GM23338 (cell line): ENCODE measurements around the gene HARS2. TPM values are rescaled to one million over a fixed set of nuclear protein-coding genes. Genes with fewer than 3 reads are reported as not detected.

Experiments used
- ATAC-seq: fragments of 200-7000 bp; cut with Tn5 transposase; 3 replicates; pipeline ENCODE4 v1.9.1; 2020
- DNase-seq: peaks from one replicate; pipeline ENCODE4 v3.0.0-alpha.2; 2015; ENCODE audit warnings: low spot score
- H2AFZ ChIP-seq: fragments of 200-600 bp; sonication (generic); 2 replicates; pipeline ENCODE4 v1.8.0; 2016; ENCODE audit warnings: antibody characterized with exemption, mild to moderate bottlenecking, moderate library complexity
- H3F3A ChIP-seq: fragments of 200-600 bp; sonication (generic); replicated peaks from 2 replicates; pipeline ENCODE4 v1.8.0; 2017; ENCODE audit warnings: antibody characterized with exemption, mixed run types, low read depth
- H3K27ac ChIP-seq: fragments of 200-600 bp; sonication (generic); 2 replicates; pipeline ENCODE4 v1.6.1; 2016; ENCODE audit warnings: low read depth
- H3K27me3 ChIP-seq: fragments of 200-600 bp; sonication (generic); 2 replicates; pipeline ENCODE4 v1.8.0; 2016; ENCODE audit warnings: mild to moderate bottlenecking, mixed run types, moderate library complexity; ENCODE audit not compliant: insufficient read depth
- H3K36me3 ChIP-seq: fragments of 200-600 bp; sonication (generic); 2 replicates; pipeline ENCODE4 v1.8.0; 2016; ENCODE audit warnings: mild to moderate bottlenecking; ENCODE audit not compliant: insufficient read depth
- H3K4me1 ChIP-seq: fragments of 200-600 bp; sonication (generic); 2 replicates; pipeline ENCODE4 v1.8.0; 2016; ENCODE audit warnings: mild to moderate bottlenecking, moderate library complexity; ENCODE audit not compliant: insufficient read depth
- H3K4me2 ChIP-seq: fragments of 200-600 bp; sonication (generic); 2 replicates; pipeline ENCODE4 v1.7.1; 2017; ENCODE audit warnings: mixed run types
- H3K4me3 ChIP-seq: fragments of 200-600 bp; sonication (generic); 2 replicates; pipeline ENCODE4 v1.6.1; 2016; ENCODE audit warnings: mixed run types
- H3K79me2 ChIP-seq: fragments of 200-600 bp; sonication (generic); replicated peaks from 2 replicates; pipeline ENCODE4 v1.8.0; 2017; ENCODE audit warnings: mild to moderate bottlenecking; ENCODE audit not compliant: insufficient read depth
- H3K9me2 ChIP-seq: fragments of 200-600 bp; sonication (generic); 2 replicates; pipeline ENCODE4 v1.8.0; 2017; ENCODE audit not compliant: insufficient read depth
- H4K20me1 ChIP-seq: fragments of 200-600 bp; sonication (generic); replicated peaks from 2 replicates; pipeline ENCODE4 v1.8.0; 2017; ENCODE audit warnings: mild to moderate bottlenecking; ENCODE audit not compliant: insufficient read depth
- H3K27ac Mint-ChIP-seq: 2 replicates; pipeline ENCODE4 v1.8.0; 2020; ENCODE audit warnings: inconsistent platforms, mild to moderate bottlenecking, moderate library complexity, mixed read lengths
- H3K27me3 Mint-ChIP-seq: 3 replicates; pipeline ENCODE4 v1.8.0; 2022; ENCODE audit warnings: low read depth, mild to moderate bottlenecking, moderate library complexity, mixed read lengths, inconsistent platforms; ENCODE audit not compliant: insufficient read depth, poor library complexity
- H3K36me3 Mint-ChIP-seq: 3 replicates; pipeline ENCODE4 v1.8.0; 2021; ENCODE audit warnings: low read depth, mild to moderate bottlenecking, inconsistent platforms, moderate library complexity, mixed read lengths
- H3K4me1 Mint-ChIP-seq: 3 replicates; pipeline ENCODE4 v1.8.0; 2020; ENCODE audit warnings: mild to moderate bottlenecking, inconsistent platforms, mixed read lengths
- H3K4me3 Mint-ChIP-seq: 3 replicates; pipeline ENCODE4 v1.8.0; 2021; ENCODE audit warnings: moderate library complexity, mild to moderate bottlenecking, inconsistent platforms, mixed read lengths
- H3K9me3 Mint-ChIP-seq: 3 replicates; pipeline ENCODE4 v1.8.0; 2020; ENCODE audit warnings: moderate library complexity, mild to moderate bottlenecking, inconsistent platforms, mixed read lengths
- CTCF ChIP-seq, 2 experiments: fragments of 200-600 bp in 1 of 2; sonication (generic) in 1 of 2; conservative IDR thresholded peaks; 2 replicates each; pipeline versions ENCODE4 v1.5.1 to v1.6.1; 2016 to 2017; ENCODE audit warnings: antibody characterized with exemption in 2 of 2, low read depth in 2 of 2, mild to moderate bottlenecking in 2 of 2, moderate library complexity in 1 of 2
- ETS1 ChIP-seq: IDR thresholded peaks from 2 replicates; pipeline ENCODE4 v1.6.1; 2016; ENCODE audit warnings: antibody characterized with exemption
- EZH2 ChIP-seq: fragments of 200-600 bp; sonication (generic); IDR thresholded peaks from one replicate; pipeline ENCODE4 v1.8.0; 2017; ENCODE audit warnings: antibody characterized with exemption, mild to moderate bottlenecking, low read depth; ENCODE audit not compliant: unreplicated experiment
- POLR2AphosphoS5 ChIP-seq: IDR thresholded peaks from 2 replicates; pipeline ENCODE4 v1.6.1; 2016; ENCODE audit warnings: antibody characterized with exemption, low read depth
- REST ChIP-seq: IDR thresholded peaks from one replicate; pipeline ENCODE4 v1.6.1; 2018; ENCODE audit warnings: antibody characterized with exemption; ENCODE audit not compliant: unreplicated experiment
- STAT1 ChIP-seq: IDR thresholded peaks from one replicate; pipeline ENCODE4 v1.6.1; 2016; ENCODE audit warnings: antibody characterized with exemption; ENCODE audit not compliant: unreplicated experiment
- ZNF462 ChIP-seq: fragments of 250-450 bp; sonication (Bioruptor Pico); IDR thresholded peaks from 2 replicates; pipeline ENCODE4 v1.5.0; 2020; ENCODE audit warnings: mild to moderate bottlenecking, moderate library complexity
- polyA plus RNA-seq: library from polyadenylated mRNA; unstranded; fragments of >200 nt; fragmentation: Nextera tagmentation; extraction: Ambion mirVana; gene quantifications from 2 replicates; pipeline ENCODE4 v1.2.1, GENCODE V29; 2016
- total RNA-seq: library from RNA; depleted of rRNA; stranded (reverse); fragments of >200 nt; shearing (Covaris generic); gene quantifications from 2 replicates; pipeline ENCODE4 v1.2.3, GENCODE V29; 2014

The HARS2 gene
- total and polyA plus RNA-seq, 2 experiments from 2014 or later = 14.4 to 21.6 TPM

GRCh38 chr5:140664030-140664358 is 27.3 kb upstream of the HARS2 start:
- H3K4me3 Mint-ChIP-seq = peak overlapping the region; percentile 99
- Histone ChIP-seq H3K4me2 (peak overlapping the region; percentile 86), H3K79me2 (peaks cover 25% of the 10 kb centered on the region), H2AFZ (peak overlapping the region; percentile 99), H3K27me3 (no peaks in the 10 kb centered on the region), H3K27ac (no peak overlapping the region), H3K36me3 (peaks cover 22% of the 10 kb centered on the region), H3K4me3 (peak overlapping the region; percentile 98), H3K4me1 (no peaks in the 10 kb centered on the region), H4K20me1 (no peaks in the 10 kb centered on the region; the same call in 1 of the 2 replicates), H3K9me2 (no peaks in the 10 kb centered on the region), H3F3A (no peaks in the 10 kb centered on the region; the same call in 1 of the 2 replicates)
- peaks cover 70% of the 10 kb centered on the region for H3K36me3 Mint-ChIP-seq
- H3K27me3 Mint-ChIP-seq = peaks cover 5% of the 10 kb centered on the region
- no peak for TF ChIP-seq POLR2AphosphoS5
- H3K9me3 Mint-ChIP-seq = no peaks in the 10 kb centered on the region; the same call in 2 of the 3 replicates
- H3K27ac Mint-ChIP-seq = peak overlapping the region; percentile 92; the same call in 1 of the 2 replicates
- H3K4me1 Mint-ChIP-seq = peaks cover 4% of the 10 kb centered on the region
- DNase-seq = no peak
- ATAC-seq = peak; percentile 7

- H3K4me1 Mint-ChIP-seq = peaks cover 4% of the 10 kb centered on the region
- TF ChIP-seq REST (no peak), EZH2 (no peak), ZNF462 (no peak), CTCF (conservative IDR thresholded peaks at IDR 0.05; ENCODE audit: low read depth in 2 of 2) (no peak), POLR2AphosphoS5 (peak; percentile 84), ETS1 (0 out of 2 replicates have a peak, but pooled peaks have one; percentile 30), STAT1 (no peak)
Observed at GRCh38 chr5:140664359-140665119, 26.7 kb upstream of the HARS2 start, which contains the start of gene WDR55. WDR55 (plus strand) TSS chr5:140664904; CDS start chr5:140664913, 9 bp downstream.

More at GRCh38 chr5:140664359-140665119, 26.7 kb upstream of the HARS2 start, which contains the start of gene WDR55:
- Mint-ChIP-seq H3K27ac (peak within 1 kb of the TSS; percentile 96), H3K4me3 (peak within 1 kb of the TSS; percentile 99), H3K36me3 (peaks cover 70% of the 10 kb centered on the region), H3K27me3 (peaks cover 6% of the 10 kb centered on the region), H3K9me3 (no peaks in the 10 kb centered on the region; the same call in 2 of the 3 replicates)
- H3K4me2 ChIP-seq = peak within 1 kb of the TSS; percentile 86
- no peaks in the 10 kb centered on the region for H3K4me1 ChIP-seq
- DNase-seq (peak; percentile 97), ATAC-seq (peak; percentile 99)
- H4K20me1 ChIP-seq = no peaks in the 10 kb centered on the region; the same call in 1 of the 2 replicates
- no peaks in the 10 kb centered on the region; the same call in 1 of the 2 replicates for H3F3A ChIP-seq
- H3K9me2 ChIP-seq = no peaks in the 10 kb centered on the region
- H2AFZ ChIP-seq = peak within 1 kb of the TSS; percentile 99
- H3K4me3 ChIP-seq = peak within 1 kb of the TSS; percentile 98
- peaks cover 25% of the 10 kb centered on the region for H3K79me2 ChIP-seq
- H3K27me3 ChIP-seq = no peaks in the 10 kb centered on the region
- H3K36me3 ChIP-seq = peaks cover 22% of the 10 kb centered on the region
- 0 out of 2 replicates have a peak within 1 kb of the TSS, but pooled peaks have one; percentile 75 for H3K27ac ChIP-seq
